Activated T-helper 1 cell treated with anti-CD3 and anti-CD28 coated beads, Interleukin-12 subunit alpha, Interleukin-12 subunit beta, Interleukin-2, Interleukin-4 antibody, amounts not matched to agents 30 ng/mL and 10 ng/mL and 1 ng/mL, durations not matched to agents 14 hours and 24 hours and 36 hours (primary cell): Measurements from ENCODE around the gene SOAT1. TPM values are rescaled to one million over a fixed set of nuclear protein-coding genes. Genes with fewer than 3 reads are reported as not detected.

Experiments
- DNase-seq: peaks from one replicate; pipeline ENCODE4 v3.0.0; 2021; ENCODE audit warnings: low spot score
- H3K27ac Mint-ChIP-seq: one replicate; pipeline ENCODE4 v1.8.0; 2021; ENCODE audit warnings: mild to moderate bottlenecking, mixed read lengths
- H3K27me3 Mint-ChIP-seq: one replicate; pipeline ENCODE4 v1.8.0; 2022; ENCODE audit warnings: mild to moderate bottlenecking, moderate library complexity, mixed read lengths; ENCODE audit not compliant: insufficient read depth
- H3K36me3 Mint-ChIP-seq: one replicate; pipeline ENCODE4 v1.8.0; 2021; ENCODE audit warnings: low read depth, mixed read lengths
- H3K4me1 Mint-ChIP-seq: one replicate; pipeline ENCODE4 v1.8.0; 2021; ENCODE audit warnings: low read depth, mixed read lengths
- H3K4me3 Mint-ChIP-seq: one replicate; pipeline ENCODE4 v1.8.0; 2021; ENCODE audit warnings: mild to moderate bottlenecking, moderate library complexity, mixed read lengths
- H3K9me3 Mint-ChIP-seq: one replicate; pipeline ENCODE4 v1.8.0; 2021; ENCODE audit warnings: mixed read lengths
- intact Hi-C: fragments of 100-400 bp; cut with micrococcal nuclease; formaldehyde crosslinking; loops from one replicate; pipeline ENCODE4 v1.15.1; 2024
- total RNA-seq: library from RNA; stranded (reverse); gene quantifications from 2 replicates; pipeline ENCODE4 v1.2.3, GENCODE V29; 2022

Gene SOAT1
- total RNA-seq, 1 donor from 2014 or later: 49.0 TPM

GRCh38 chr1:179313004-179313403 lies 19.4 kb downstream of the SOAT1 start:
- Mint-ChIP-seq H3K36me3 (peaks cover 20% of the 10 kb centered on the region), H3K9me3 (no peaks in the 10 kb centered on the region), H3K4me3 (no peak overlapping the region), H3K27ac (no peak overlapping the region), H3K4me1 (peaks cover 16% of the 10 kb centered on the region), H3K27me3 (no peaks in the 10 kb centered on the region)
- DNase-seq: no peak
- intact Hi-C loops: no loop called here

DNA sequence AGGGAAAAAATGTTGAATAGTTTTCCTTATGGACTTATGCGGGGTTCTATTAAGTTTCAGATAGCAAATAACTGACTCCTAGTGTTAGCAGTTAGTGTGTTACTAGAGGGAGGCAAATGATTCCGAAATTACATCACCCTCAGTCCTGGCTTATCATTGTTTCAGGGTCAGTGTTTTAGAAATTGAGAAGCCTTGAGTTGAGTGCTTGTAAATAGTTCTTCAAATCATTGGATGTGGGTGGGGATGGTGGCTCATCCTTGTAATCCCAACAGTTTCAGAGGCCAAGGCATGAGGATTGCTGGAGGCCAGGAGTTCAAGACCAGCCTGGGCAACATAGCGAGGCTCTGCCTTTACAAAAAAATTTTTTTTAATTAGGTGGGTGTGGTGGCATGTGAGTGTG lies 21.3 kb downstream of the SOAT1 start:
- Mint-ChIP-seq H3K36me3 (peaks cover 20% of the 10 kb centered on the region), H3K4me3 (no peak overlapping the region), H3K4me1 (peaks cover 24% of the 10 kb centered on the region), H3K9me3 (no peaks in the 10 kb centered on the region), H3K27me3 (no peaks in the 10 kb centered on the region), H3K27ac (no peak overlapping the region)
- no peak for DNase-seq
- intact Hi-C loops: no loop called here

DNA sequence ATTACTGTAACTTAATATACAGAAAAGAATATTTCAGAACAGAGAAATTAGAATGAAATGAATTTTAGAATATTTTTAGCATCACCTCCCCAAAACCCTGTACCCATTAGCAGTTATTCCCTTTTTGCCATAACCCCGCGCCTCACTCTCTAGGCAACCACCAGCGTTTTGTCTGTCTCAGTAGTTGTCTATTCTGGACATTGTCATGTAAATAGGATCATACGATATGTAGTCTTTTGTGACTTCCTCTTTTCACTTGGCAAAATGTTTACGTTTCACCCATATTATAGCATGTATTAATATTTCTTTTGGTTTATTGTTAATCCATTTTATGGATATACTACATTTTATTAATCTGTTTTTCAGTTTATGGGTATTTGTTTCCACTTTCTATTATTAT lies 24.9 kb downstream of the SOAT1 start:
- intact Hi-C loops: no loop called here
- H3K4me3 Mint-ChIP-seq: no peak overlapping the region
- H3K36me3 Mint-ChIP-seq: peaks cover 23% of the 10 kb centered on the region
- no peaks in the 10 kb centered on the region for H3K27me3 Mint-ChIP-seq
- H3K27ac Mint-ChIP-seq: no peak overlapping the region
- peaks cover 10% of the 10 kb centered on the region for H3K9me3 Mint-ChIP-seq
- peaks cover 30% of the 10 kb centered on the region for H3K4me1 Mint-ChIP-seq
- DNase-seq: no peak

DNA sequence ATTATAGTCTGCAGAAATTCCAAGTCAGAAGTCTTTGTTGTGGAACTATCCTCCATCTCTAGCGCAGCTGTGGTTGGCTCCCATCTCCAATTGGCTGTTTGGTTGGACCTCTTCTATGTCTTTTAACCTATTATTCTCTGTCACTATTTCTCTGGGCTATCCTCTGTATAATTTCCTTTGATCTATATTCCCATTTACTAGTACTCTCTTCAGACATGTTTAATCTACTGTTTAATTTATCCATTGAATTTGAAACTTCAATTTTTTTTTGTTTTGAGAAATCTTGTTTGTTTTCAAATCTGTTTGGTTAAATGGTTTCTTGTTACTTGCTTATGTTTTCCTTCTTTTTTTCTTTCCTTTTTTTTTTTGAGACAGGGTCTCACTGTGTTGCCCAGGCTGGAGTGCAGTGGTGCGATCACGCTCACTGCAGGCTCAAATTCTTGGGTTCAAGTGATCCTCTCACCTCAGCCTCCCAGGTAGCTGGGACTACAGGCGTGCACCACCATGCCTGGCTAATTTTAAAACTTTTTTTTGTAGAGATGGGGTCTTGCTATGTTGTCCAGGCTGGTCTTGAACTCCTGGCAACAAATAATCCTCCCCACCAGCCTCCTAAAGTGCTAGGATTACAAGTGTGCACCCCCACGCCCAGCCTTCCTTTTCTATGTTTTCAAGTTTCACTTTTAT lies 28.1 kb downstream of the SOAT1 start:
- Mint-ChIP-seq H3K27me3 (no peaks in the 10 kb centered on the region), H3K27ac (no peak overlapping the region), H3K36me3 (peaks cover 30% of the 10 kb centered on the region), H3K4me3 (no peak overlapping the region), H3K9me3 (peaks cover 10% of the 10 kb centered on the region), H3K4me1 (peaks cover 30% of the 10 kb centered on the region)
- DNase-seq: no peak
- intact Hi-C loops: no loop called here

GRCh38 chr1:179322557-179322956 lies 29.0 kb downstream of the SOAT1 start:
- DNase-seq: no peak
- peaks cover 32% of the 10 kb centered on the region for H3K36me3 Mint-ChIP-seq
- H3K4me3 Mint-ChIP-seq: no peak overlapping the region
- no peak overlapping the region for H3K27ac Mint-ChIP-seq
- intact Hi-C loops: no loop called here
- no peaks in the 10 kb centered on the region for H3K27me3 Mint-ChIP-seq
- H3K9me3 Mint-ChIP-seq: peaks cover 10% of the 10 kb centered on the region
- H3K4me1 Mint-ChIP-seq: peaks cover 28% of the 10 kb centered on the region

GRCh38 chr1:179323436-179323835 lies 29.8 kb downstream of the SOAT1 start:
- Mint-ChIP-seq H3K4me1 (peaks cover 22% of the 10 kb centered on the region), H3K4me3 (no peak overlapping the region), H3K27me3 (no peaks in the 10 kb centered on the region), H3K27ac (no peak overlapping the region), H3K36me3 (peaks cover 35% of the 10 kb centered on the region), H3K9me3 (peaks cover 10% of the 10 kb centered on the region)
- intact Hi-C loops: no loop called here
- DNase-seq: no peak

GRCh38 chr1:179325836-179326235 lies 32.2 kb downstream of the SOAT1 start:
- peaks cover 16% of the 10 kb centered on the region for H3K4me1 Mint-ChIP-seq

DNA sequence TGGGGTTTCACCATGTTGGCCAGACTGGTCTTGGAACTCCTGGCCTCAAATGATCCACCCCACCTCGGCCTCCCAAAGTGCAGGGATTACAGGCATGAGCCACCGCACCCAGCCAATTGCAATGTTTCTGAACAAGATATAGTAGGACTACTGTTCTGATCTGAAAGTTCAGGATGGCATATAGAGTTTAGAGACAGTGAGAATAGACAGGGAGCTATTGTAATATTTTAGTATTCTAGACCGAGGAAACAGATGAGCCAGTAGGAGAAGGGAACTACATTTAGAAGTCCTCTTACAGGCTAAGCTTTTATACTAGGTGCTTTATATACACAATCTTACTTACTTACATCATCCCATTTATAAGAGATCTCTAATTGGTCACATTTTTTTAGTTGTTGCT lies 33.1 kb downstream of the SOAT1 start:
- H3K27ac Mint-ChIP-seq: no peak overlapping the region
- no peak for DNase-seq
- H3K4me1 Mint-ChIP-seq: peaks cover 10% of the 10 kb centered on the region
- intact Hi-C loops: no loop called here
- no peak overlapping the region for H3K4me3 Mint-ChIP-seq
- H3K36me3 Mint-ChIP-seq: peaks cover 32% of the 10 kb centered on the region
- no peaks in the 10 kb centered on the region for H3K27me3 Mint-ChIP-seq
- peaks cover 7% of the 10 kb centered on the region for H3K9me3 Mint-ChIP-seq

More at GRCh38 chr1:179325836-179326235, 32.2 kb downstream of the SOAT1 start:
- Mint-ChIP-seq H3K4me3 (no peak overlapping the region), H3K27ac (no peak overlapping the region), H3K9me3 (peaks cover 13% of the 10 kb centered on the region), H3K36me3 (peaks cover 39% of the 10 kb centered on the region), H3K27me3 (no peaks in the 10 kb centered on the region)
- intact Hi-C loops: no loop called here
- no peak for DNase-seq

- H3K36me3 Mint-ChIP-seq: peaks cover 30% of the 10 kb centered on the region
- no peak for DNase-seq
- intact Hi-C loops: no loop called here
- peaks cover 3% of the 10 kb centered on the region for H3K9me3 Mint-ChIP-seq
- no peak overlapping the region for H3K4me3 Mint-ChIP-seq
- H3K27ac Mint-ChIP-seq: no peak overlapping the region
- H3K4me1 Mint-ChIP-seq: peaks cover 6% of the 10 kb centered on the region
- no peaks in the 10 kb centered on the region for H3K27me3 Mint-ChIP-seq
Measured at GRCh38 chr1:179327196-179327595, 33.6 kb downstream of the SOAT1 start.

DNA sequence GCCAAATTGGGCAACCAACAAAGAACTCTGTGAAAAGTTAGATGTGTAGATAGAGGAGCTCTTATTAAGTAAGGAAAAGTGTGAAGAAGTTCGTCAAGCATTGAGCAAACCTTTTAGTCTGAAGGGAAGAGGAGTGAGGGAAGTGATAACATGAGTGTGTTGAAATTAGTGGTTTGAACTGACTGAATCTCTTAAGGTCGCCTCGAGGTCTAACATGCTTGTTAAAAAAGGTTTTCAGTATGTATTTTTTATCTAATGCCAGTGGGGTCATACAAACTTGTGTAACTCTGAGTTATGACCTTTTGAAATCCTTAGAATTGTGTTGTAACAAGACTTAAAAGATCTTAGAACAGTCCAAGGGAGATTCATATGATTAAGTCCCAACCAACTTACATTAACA lies 34.1 kb downstream of the SOAT1 start:
- H3K4me3 Mint-ChIP-seq: no peak overlapping the region
- intact Hi-C loops: no loop called here
- H3K36me3 Mint-ChIP-seq: peaks cover 29% of the 10 kb centered on the region

DNA sequence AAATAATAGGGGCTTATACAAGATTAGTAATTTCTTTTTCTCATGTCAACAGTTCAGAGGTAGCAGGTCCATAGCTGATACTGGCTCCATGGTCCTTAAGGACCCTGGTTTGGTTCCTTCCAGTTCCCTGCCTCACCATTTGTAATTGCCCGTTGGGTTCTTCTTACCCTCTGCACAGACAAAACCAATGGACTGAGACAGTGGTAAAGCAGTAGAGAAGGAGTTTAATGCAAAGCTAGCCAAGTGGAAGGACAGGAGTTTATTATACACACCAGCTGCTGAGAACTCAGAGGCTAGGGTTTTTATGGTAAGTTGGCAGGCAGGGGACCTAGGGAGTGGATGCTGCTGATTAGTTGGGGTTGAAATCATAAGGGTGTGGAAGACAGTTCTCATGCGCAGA lies 36.3 kb downstream of the SOAT1 start:
- H3K36me3 Mint-ChIP-seq: peaks cover 26% of the 10 kb centered on the region
- H3K4me1 Mint-ChIP-seq: peaks cover 6% of the 10 kb centered on the region
- peaks cover 3% of the 10 kb centered on the region for H3K9me3 Mint-ChIP-seq
- intact Hi-C loops: no loop called here
- H3K27ac Mint-ChIP-seq: no peak overlapping the region
- no peak for DNase-seq
- no peaks in the 10 kb centered on the region for H3K27me3 Mint-ChIP-seq
- H3K4me3 Mint-ChIP-seq: no peak overlapping the region

More for the DNA sequence above, 34.1 kb downstream of the SOAT1 start:
- Mint-ChIP-seq H3K9me3 (peaks cover 3% of the 10 kb centered on the region), H3K27me3 (no peaks in the 10 kb centered on the region), H3K27ac (no peak overlapping the region), H3K4me1 (peaks cover under 1% of the 10 kb centered on the region)
- DNase-seq: no peak

- peaks cover 3% of the 10 kb centered on the region for H3K9me3 Mint-ChIP-seq
- H3K36me3 Mint-ChIP-seq: peaks cover 27% of the 10 kb centered on the region
- no peak overlapping the region for H3K4me3 Mint-ChIP-seq
- H3K27me3 Mint-ChIP-seq: no peaks in the 10 kb centered on the region
- H3K4me1 Mint-ChIP-seq: peaks cover 15% of the 10 kb centered on the region
- DNase-seq: no peak
- intact Hi-C loops: no loop called here
- no peak overlapping the region for H3K27ac Mint-ChIP-seq
Measured at GRCh38 chr1:179334440-179334839, 40.8 kb downstream of the SOAT1 start.

- Mint-ChIP-seq H3K4me3 (no peak overlapping the region), H3K27me3 (no peaks in the 10 kb centered on the region), H3K36me3 (peaks cover 28% of the 10 kb centered on the region), H3K9me3 (no peaks in the 10 kb centered on the region), H3K4me1 (peaks cover 24% of the 10 kb centered on the region), H3K27ac (no peak overlapping the region)
- intact Hi-C loops: no loop called here
- no peak for DNase-seq
Measured at GRCh38 chr1:179337288-179337687, 43.7 kb downstream of the SOAT1 start.
